Stimulated activated naive B cell treated with anti-CD40 and anti-IgM and Interleukin-4, amounts not matched to agents 10 μg/mL and 1 μg/mL and 100 μg/mL, for 72 hours (primary cell): Measurements from ENCODE around the gene MBTD1.
"Not testable (repeated sequence)": the region's sequence is repeated elsewhere in the genome, so short reads cannot be mapped to it uniquely, and the experiment has no call there.

Source experiments
- ATAC-seq, 2 donors: fragments of 150-1000 bp; cut with Tn5 transposase; replicated peaks; 2 replicates each; pipeline ENCODE4 v1.10.0; 2021; ENCODE audit warnings: moderate library complexity in 1 of 2
- DNase-seq: peaks from one replicate; pipeline ENCODE4 v3.0.0; 2021
- H3K27ac Mint-ChIP-seq: one replicate; pipeline ENCODE4 v1.8.0; 2022; ENCODE audit warnings: mild to moderate bottlenecking, mixed read lengths
- H3K27me3 Mint-ChIP-seq, 2 donors: one replicate each; pipeline ENCODE4 v1.8.0; 2022; ENCODE audit warnings: mixed read lengths in 2 of 2
- H3K36me3 Mint-ChIP-seq, 2 donors: one replicate each; pipeline ENCODE4 v1.8.0; 2022; ENCODE audit warnings: mixed read lengths in 2 of 2, mild to moderate bottlenecking in 1 of 2
- H3K4me1 Mint-ChIP-seq, 2 donors: one replicate each; pipeline ENCODE4 v1.8.0; 2022; ENCODE audit warnings: mixed read lengths in 2 of 2, mild to moderate bottlenecking in 1 of 2
- H3K4me3 Mint-ChIP-seq, 2 donors: one replicate each; pipeline ENCODE4 v1.8.0; 2022; ENCODE audit warnings: mild to moderate bottlenecking in 2 of 2, mixed read lengths in 2 of 2, moderate library complexity in 1 of 2
- H3K9me3 Mint-ChIP-seq, 2 donors: one replicate each; pipeline ENCODE4 v1.8.0; 2022; ENCODE audit warnings: mixed read lengths in 2 of 2, mild to moderate bottlenecking in 1 of 2

MBTD1 gene

GRCh38 chr17:51259564-51260236 is at the start of gene MBTD1:
TSS of gene MBTD1 (minus strand) at chr17:51260049. CDS start at chr17:51225161, 34,888 bp downstream.
- peaks cover 22 to 59% of the 10 kb centered on the region in 2 donors for H3K4me1 Mint-ChIP-seq
- peak; percentile 89 for ATAC-seq

GRCh38 chr17:51305182-51305581 is 45.3 kb upstream of the MBTD1 start:
- H3K27ac Mint-ChIP-seq: no peak overlapping the region
- peaks cover 16 to 17% of the 10 kb centered on the region in 2 donors for H3K9me3 Mint-ChIP-seq
- DNase-seq: no peak
- ATAC-seq: no peak
- peaks cover 16 to 22% of the 10 kb centered on the region in 2 donors for H3K27me3 Mint-ChIP-seq
- peaks cover 12 to 29% of the 10 kb centered on the region in 2 donors for H3K36me3 Mint-ChIP-seq
- H3K4me1 Mint-ChIP-seq: no peaks in the 10 kb centered on the region
- no peak overlapping the region for H3K4me3 Mint-ChIP-seq

More at GRCh38 chr17:51259564-51260236, at the start of gene MBTD1:
- DNase-seq: peak; percentile 93
- Mint-ChIP-seq H3K36me3 (peaks cover 8 to 26% of the 10 kb centered on the region in 2 donors), H3K4me3 (peak within 1 kb of the TSS; percentile 82 to 98), H3K9me3 (no peaks in the 10 kb centered on the region), H3K27me3 (no peaks in the 10 kb centered on the region), H3K27ac (peak within 1 kb of the TSS; percentile 99)

- Mint-ChIP-seq H3K27ac (no peak overlapping the region), H3K36me3 (peaks cover 6 to 24% of the 10 kb centered on the region in 2 donors), H3K9me3 (no peaks in the 10 kb centered on the region), H3K27me3 (no peaks in the 10 kb centered on the region), H3K4me1 (no peaks in the 10 kb centered on the region), H3K4me3 (no peak overlapping the region)
- ATAC-seq: no peak
- DNase-seq: no peak
These were observed 40.0 kb upstream of the MBTD1 start for GRCh38 chr17:51299859-51300258.

GRCh38 chr17:51298508-51299371 is 38.9 kb upstream of the MBTD1 start:
- ATAC-seq: no peak
- H3K36me3 Mint-ChIP-seq: peaks cover 15 to 28% of the 10 kb centered on the region in 2 donors

GRCh38 chr17:51294338-51294737 is 34.5 kb upstream of the MBTD1 start:
- not testable (repeated sequence) for H3K9me3 Mint-ChIP-seq, ATAC-seq, DNase-seq, H3K27me3 Mint-ChIP-seq, H3K4me1 Mint-ChIP-seq, H3K4me3 Mint-ChIP-seq, H3K27ac Mint-ChIP-seq
- H3K36me3 Mint-ChIP-seq: peaks cover 34 to 52% of the 10 kb centered on the region in 2 donors

More at GRCh38 chr17:51298508-51299371, 38.9 kb upstream of the MBTD1 start:
- no peak for DNase-seq
- no peaks in the 10 kb centered on the region for H3K9me3 Mint-ChIP-seq
- H3K4me1 Mint-ChIP-seq: no peaks in the 10 kb centered on the region
- no peaks in the 10 kb centered on the region for H3K27me3 Mint-ChIP-seq
- H3K27ac Mint-ChIP-seq: no peak overlapping the region
- H3K4me3 Mint-ChIP-seq: no peak overlapping the region

GRCh38 chr17:51289696-51290111 is 29.9 kb upstream of the MBTD1 start:
- H3K4me3 Mint-ChIP-seq: no peak overlapping the region
- no peak for DNase-seq
- H3K36me3 Mint-ChIP-seq: peaks cover 44 to 52% of the 10 kb centered on the region in 2 donors
- H3K27me3 Mint-ChIP-seq: no peaks in the 10 kb centered on the region
- ATAC-seq: no peak
- no peaks in the 10 kb centered on the region for H3K4me1 Mint-ChIP-seq
- H3K27ac Mint-ChIP-seq: no peak overlapping the region
- no peaks in the 10 kb centered on the region for H3K9me3 Mint-ChIP-seq

GRCh38 chr17:51287412-51287811 is 27.6 kb upstream of the MBTD1 start:
- no peak overlapping the region for H3K4me3 Mint-ChIP-seq
- H3K9me3 Mint-ChIP-seq: no peaks in the 10 kb centered on the region
- H3K36me3 Mint-ChIP-seq: peaks cover 34 to 50% of the 10 kb centered on the region in 2 donors
- no peak for ATAC-seq
- no peak overlapping the region for H3K27ac Mint-ChIP-seq
- no peak for DNase-seq
- H3K27me3 Mint-ChIP-seq: no peaks in the 10 kb centered on the region
- no peaks in the 10 kb centered on the region for H3K4me1 Mint-ChIP-seq

- no peaks in the 10 kb centered on the region for H3K9me3 Mint-ChIP-seq
- no peak for ATAC-seq
- no peak overlapping the region for H3K27ac Mint-ChIP-seq
- no peak for DNase-seq
- H3K36me3 Mint-ChIP-seq: peaks cover 43 to 59% of the 10 kb centered on the region in 2 donors
- no peaks in the 10 kb centered on the region for H3K27me3 Mint-ChIP-seq
- peaks cover 0 to 2% of the 10 kb centered on the region in 2 donors for H3K4me1 Mint-ChIP-seq
- H3K4me3 Mint-ChIP-seq: no peak overlapping the region
These were observed 19.3 kb upstream of the MBTD1 start for GRCh38 chr17:51279183-51279582.

GRCh38 chr17:51275381-51275780 is 15.5 kb upstream of the MBTD1 start:
- Mint-ChIP-seq H3K27me3 (no peaks in the 10 kb centered on the region), H3K27ac (no peak overlapping the region), H3K36me3 (peaks cover 47 to 54% of the 10 kb centered on the region in 2 donors), H3K9me3 (no peaks in the 10 kb centered on the region), H3K4me3 (no peak overlapping the region), H3K4me1 (peaks cover 6 to 8% of the 10 kb centered on the region in 2 donors)
- DNase-seq: no peak
- ATAC-seq: peak; percentile 52 to 64

- no peak for DNase-seq
- peaks cover 11 to 12% of the 10 kb centered on the region in 2 donors for H3K4me1 Mint-ChIP-seq
- no peaks in the 10 kb centered on the region for H3K27me3 Mint-ChIP-seq
- H3K27ac Mint-ChIP-seq: no peak overlapping the region
- no peak overlapping the region for H3K4me3 Mint-ChIP-seq
- H3K9me3 Mint-ChIP-seq: no peaks in the 10 kb centered on the region
- peaks cover 39 to 53% of the 10 kb centered on the region in 2 donors for H3K36me3 Mint-ChIP-seq
- no peak for ATAC-seq
These were observed 13.0 kb upstream of the MBTD1 start for GRCh38 chr17:51272812-51273211.

GRCh38 chr17:51270636-51271035 is 10.8 kb upstream of the MBTD1 start:
- Mint-ChIP-seq H3K4me3 (no peak overlapping the region), H3K36me3 (peaks cover 44 to 57% of the 10 kb centered on the region in 2 donors), H3K27ac (peak overlapping the region; percentile 33), H3K9me3 (no peaks in the 10 kb centered on the region), H3K4me1 (peaks cover 14 to 19% of the 10 kb centered on the region in 2 donors), H3K27me3 (no peaks in the 10 kb centered on the region)
- ATAC-seq: no peak
- no peak for DNase-seq

- DNase-seq (no peak), ATAC-seq (no peak)
- Mint-ChIP-seq H3K36me3 (peaks cover 44 to 59% of the 10 kb centered on the region in 2 donors), H3K27me3 (no peaks in the 10 kb centered on the region), H3K9me3 (no peaks in the 10 kb centered on the region), H3K4me1 (peaks cover 14 to 20% of the 10 kb centered on the region in 2 donors), H3K4me3 (no peak overlapping the region), H3K27ac (peak overlapping the region; percentile 20)
These were observed 10.1 kb upstream of the MBTD1 start for GRCh38 chr17:51269991-51270390.

- H3K36me3 Mint-ChIP-seq: peaks cover 26 to 47% of the 10 kb centered on the region in 2 donors
- ATAC-seq, H3K27me3 Mint-ChIP-seq, H3K4me3 Mint-ChIP-seq, H3K9me3 Mint-ChIP-seq, DNase-seq: not testable (repeated sequence)
- peaks cover 16 to 38% of the 10 kb centered on the region in 2 donors for H3K4me1 Mint-ChIP-seq
- peak overlapping the region; percentile 51 for H3K27ac Mint-ChIP-seq
These were observed 4.6 kb upstream of the MBTD1 start for GRCh38 chr17:51264466-51264865.

- H3K4me3 Mint-ChIP-seq: peak overlapping the region; percentile 59 to 70
These were observed 3.2 kb upstream of the MBTD1 start for GRCh38 chr17:51263006-51263405.

More at GRCh38 chr17:51263006-51263405, 3.2 kb upstream of the MBTD1 start:
- Mint-ChIP-seq H3K36me3 (peaks cover 23 to 35% of the 10 kb centered on the region in 2 donors), H3K27me3 (no peaks in the 10 kb centered on the region), H3K27ac (peak overlapping the region; percentile 47), H3K9me3 (no peaks in the 10 kb centered on the region), H3K4me1 (peaks cover 21 to 51% of the 10 kb centered on the region in 2 donors)
- ATAC-seq (no peak), DNase-seq (no peak)
